OCI-LY7 (cell line): ENCODE data around the gene TRIM56. TPM values are rescaled to one million over a fixed set of nuclear protein-coding genes. Genes with fewer than 3 reads are reported as not detected.
"Not testable (repeated sequence)": the region's sequence is repeated elsewhere in the genome, so short reads cannot be mapped to it uniquely, and the experiment has no call there.

Source experiments
- BruUV-seq: library from RNA; stranded (reverse); fragments of 400-500 nt; replicated peaks from 2 replicates; lab custom pipeline; 2021; lab: Mats Ljungman, UMichigan
- CTCF ChIA-PET: fragments of 300-600 bp; sonication (Branson Sonifier 250); formaldehyde crosslinking; loops from one replicate; lab custom pipeline; 2022; ENCODE audit warnings: antibody characterized with exemption; ENCODE audit not compliant: unreplicated experiment; lab: Charles Lee
- POLR2A ChIA-PET: fragments of 300-600 bp; sonication (Branson Sonifier 250); formaldehyde crosslinking; loops from one replicate; lab custom pipeline; 2022; ENCODE audit warnings: antibody characterized with exemption; lab: Charles Lee
- DNase-seq: peaks from one replicate; pipeline ENCODE4 v3.0.0-alpha.2; 2015; ENCODE audit warnings: low spot score
- H2AFZ ChIP-seq: fragments of 200-600 bp; sonication (generic), shearing (Covaris generic); 2 replicates; pipeline ENCODE4 v1.6.1; 2014; ENCODE audit warnings: mild to moderate bottlenecking, antibody characterized with exemption, low read length, moderate library complexity
- H3K27ac ChIP-seq: fragments of 200-600 bp; sonication (generic); 2 replicates; pipeline ENCODE4 v1.5.1; 2014; ENCODE audit warnings: mixed run types, low read depth, mild to moderate bottlenecking, moderate library complexity, low read length, inconsistent platforms; ENCODE audit not compliant: poor library complexity, severe bottlenecking
- H3K36me3 ChIP-seq: fragments of 200-600 bp; sonication (generic); 2 replicates; pipeline ENCODE4 v1.6.1; 2014; ENCODE audit warnings: mild to moderate bottlenecking, antibody characterized with exemption, low read length, moderate library complexity, mixed read lengths; ENCODE audit not compliant: insufficient read depth
- H3K4me1 ChIP-seq: fragments of 200-600 bp; sonication (generic); 2 replicates; pipeline ENCODE4 v1.5.1; 2014; ENCODE audit warnings: mild to moderate bottlenecking, low read length; ENCODE audit not compliant: insufficient read depth, poor library complexity, severe bottlenecking
- H3K4me2 ChIP-seq: fragments of 200-600 bp; sonication (generic); 2 replicates; pipeline ENCODE4 v1.6.1; 2014; ENCODE audit warnings: mild to moderate bottlenecking, low read length
- H3K4me3 ChIP-seq: fragments of 200-600 bp; sonication (generic); 2 replicates; pipeline ENCODE4 v1.5.1; 2014; ENCODE audit warnings: mild to moderate bottlenecking, low read depth, low read length; ENCODE audit not compliant: poor library complexity, severe bottlenecking
- H3K79me2 ChIP-seq: fragments of 200-600 bp; sonication (generic); 2 replicates; pipeline ENCODE4 v1.6.1; 2016; ENCODE audit warnings: low read depth, mild to moderate bottlenecking, low read length, moderate library complexity, mixed read lengths; ENCODE audit not compliant: insufficient read depth
- H3K9me2 ChIP-seq: fragments of 200-600 bp; sonication (generic); 2 replicates; pipeline ENCODE4 v1.6.1; 2016; ENCODE audit warnings: mild to moderate bottlenecking, low read length, mixed read lengths; ENCODE audit not compliant: insufficient read depth
- H3K9me3 ChIP-seq: fragments of 200-600 bp; sonication (generic); 2 replicates; pipeline ENCODE4 v1.6.1; 2014; ENCODE audit warnings: mild to moderate bottlenecking, mixed run types, low read length, mixed read lengths
- H4K20me1 ChIP-seq: fragments of 200-600 bp; sonication (generic); 2 replicates; pipeline ENCODE4 v1.6.1; 2014; ENCODE audit warnings: mild to moderate bottlenecking, antibody characterized with exemption, low read length, moderate library complexity, mixed read lengths; ENCODE audit not compliant: insufficient read depth
- CTCF ChIP-seq: fragments of 200-600 bp; sonication (generic); conservative IDR thresholded peaks from 2 replicates; pipeline ENCODE4 v1.5.1; 2014; ENCODE audit warnings: mild to moderate bottlenecking, antibody characterized with exemption, low read length, moderate library complexity, mixed read lengths
- EZH2phosphoT487 ChIP-seq: fragments of 200-600 bp; sonication (generic); IDR thresholded peaks from 2 replicates; pipeline ENCODE4 v1.6.1; 2018; ENCODE audit warnings: low read depth, borderline replicate concordance, mild to moderate bottlenecking, mixed run types, antibody characterized with exemption, low read length, moderate library complexity, mixed read lengths
- intact Hi-C: fragments of 100-400 bp; cut with micrococcal nuclease; formaldehyde crosslinking; loops from one replicate; pipeline ENCODE4 v1.10.0; 2022; ENCODE audit not compliant: unreplicated experiment
- total RNA-seq, 2 experiments: library from RNA; depleted of rRNA in 1 of 2; stranded (reverse); fragments of >200 nt in 1 of 2; shearing (Covaris generic) in 1 of 2; gene quantifications; 2 replicates each; pipeline ENCODE4 v1.2.3, GENCODE V29; 2014 to 2022

TRIM56 gene
- total RNA-seq, 2 experiments from 2014 or later, result 15.6 to 47.3 TPM

- no peak for TF ChIP-seq CTCF
- no peak for TF ChIP-seq EZH2phosphoT487
- BruUV-seq, result no TSS peak
- Histone ChIP-seq H3K4me3 (no peak overlapping the region), H3K79me2 (no peaks in the 10 kb centered on the region), H2AFZ (no peak overlapping the region), H3K4me1 (no peaks in the 10 kb centered on the region), H3K9me2 (no peaks in the 10 kb centered on the region), H3K27ac (no peak overlapping the region), H3K4me2 (no peak overlapping the region), H4K20me1 (no peaks in the 10 kb centered on the region), H3K36me3 (no peaks in the 10 kb centered on the region), H3K9me3 (no peaks in the 10 kb centered on the region)
- CTCF ChIA-PET, result no interaction called here
- intact Hi-C loops, result no loop called here
- DNase-seq, result no peak
- POLR2A ChIA-PET, result no interaction called here
Observed at GRCh38 chr7:101104799-101105198, 19.5 kb downstream of the TRIM56 start.

DNA sequence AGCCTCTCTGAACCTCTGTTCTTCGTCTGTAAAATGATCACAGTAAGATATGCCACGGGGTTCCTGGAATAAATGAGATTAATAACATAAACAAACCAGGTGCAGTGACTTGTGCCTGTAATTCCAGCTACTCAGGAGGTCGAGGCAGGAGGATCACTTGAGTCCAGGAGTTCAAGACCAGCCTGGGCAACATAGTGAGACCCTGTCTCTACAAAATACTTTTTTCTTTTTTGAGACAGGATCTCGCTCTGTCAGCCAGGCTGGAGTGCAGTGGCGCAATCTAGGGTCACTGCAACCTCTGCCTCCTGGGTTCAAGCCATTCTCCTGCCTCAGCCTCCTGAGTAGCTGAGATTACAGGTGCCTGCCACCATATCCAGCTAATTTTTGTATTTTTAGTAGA, 20.0 kb downstream of the TRIM56 start:
- H3K4me3 ChIP-seq, H3K4me2 ChIP-seq, H3K9me2 ChIP-seq, H3K4me1 ChIP-seq, BruUV-seq, H4K20me1 ChIP-seq, H3K27ac ChIP-seq, intact Hi-C loops, CTCF ChIA-PET, H3K79me2 ChIP-seq, POLR2A ChIA-PET, H2AFZ ChIP-seq, DNase-seq, H3K9me3 ChIP-seq, H3K36me3 ChIP-seq: not testable (repeated sequence)

- no peak overlapping the region for H3K4me2 ChIP-seq
- intact Hi-C loops, result no loop called here
- BruUV-seq, result no TSS peak
- ChIA-PET POLR2A (interaction anchor here (0.5 kb wide), 1 partner anchor 1283 kb away, joined by 3 read pairs; no protein-coding TSS in a partner anchor), CTCF (no interaction called here)
- H3K27ac ChIP-seq, result no peak overlapping the region
- H3K9me2 ChIP-seq, result no peaks in the 10 kb centered on the region
- no peaks in the 10 kb centered on the region for H3K36me3 ChIP-seq
- no peak for TF ChIP-seq CTCF
- no peak for TF ChIP-seq EZH2phosphoT487
- no peaks in the 10 kb centered on the region for H3K9me3 ChIP-seq
- no peaks in the 10 kb centered on the region for H3K79me2 ChIP-seq
- H3K4me1 ChIP-seq, result no peaks in the 10 kb centered on the region
- no peak overlapping the region for H2AFZ ChIP-seq
- H4K20me1 ChIP-seq, result no peaks in the 10 kb centered on the region
- no peak for DNase-seq
- H3K4me3 ChIP-seq, result no peak overlapping the region
Observed at GRCh38 chr7:101106386-101106785, 21.1 kb downstream of the TRIM56 start.
